AG04450 (cell line): ENCODE data around the gene TUBA1B. TPM values are rescaled to one million over a fixed set of nuclear protein-coding genes. Genes with fewer than 3 reads are reported as not detected.

Experiments used
- CTCF ChIA-PET: fragments of 300-600, 350-600 bp; formaldehyde crosslinking; extraction: SDS; loops from one replicate; lab custom pipeline; 2022; ENCODE audit warnings: antibody characterized with exemption, inconsistent platforms; lab: Charles Lee
- POLR2A ChIA-PET: fragments of 350-600 bp; formaldehyde crosslinking; extraction: SDS; loops from one replicate; lab custom pipeline; 2021; ENCODE audit warnings: antibody characterized with exemption, inconsistent platforms; lab: Yijun Ruan, JAX
- DNase-seq: peaks from one replicate; pipeline ENCODE4 v3.0.0-alpha.2; 2011; ENCODE audit warnings: low read depth, low spot score
- H3K27ac ChIP-seq: one replicate; pipeline ENCODE4 v1.5.1; 2012; ENCODE audit warnings: low read depth, low read length, control low read depth
- H3K27me3 ChIP-seq: one replicate; pipeline ENCODE4 v1.6.0; 2012; ENCODE audit warnings: low read length; ENCODE audit not compliant: control insufficient read depth, insufficient read depth
- H3K4me3 ChIP-seq: 2 replicates; pipeline ENCODE4 v1.5.1; 2011; ENCODE audit warnings: mild to moderate bottlenecking, low read depth, low read length, control low read depth
- H3K9me3 ChIP-seq: 2 replicates; pipeline ENCODE4 v1.5.1; 2012; ENCODE audit warnings: low read length; ENCODE audit not compliant: control insufficient read depth, insufficient read depth
- CTCF ChIP-seq: IDR thresholded peaks from 2 replicates; pipeline ENCODE4 v1.5.1; 2011; ENCODE audit warnings: low read depth, low read length, control low read depth, inconsistent platforms
- polyA plus RNA-seq: library from polyadenylated mRNA; depleted of rRNA; stranded (reverse); fragments of >200 nt; gene quantifications from 2 replicates; pipeline ENCODE4 v1.2.3, GENCODE V29; 2011; rRNA removed
- small RNA-seq: library from RNA; depleted of rRNA; stranded (forward); fragments of <200 nt; gene quantifications from one replicate; pipeline ENCODE3, GENCODE V24; 2012; ENCODE audit warnings: low read depth; ENCODE audit not compliant: insufficient read length

The TUBA1B gene
- polyA plus RNA-seq, 1 experiment: 2,720 TPM

- CTCF ChIA-PET: interaction anchor here (0.6 to 6.4 kb wide), 10 partner anchors 11 to 258 kb away, joined by 3 to 125 read pairs (median 4); partner anchors contain the start of gene LMBR1L
- H3K27me3 ChIP-seq: peaks cover 7% of the 10 kb centered on the region
- no peak for TF ChIP-seq CTCF
- H3K27ac ChIP-seq: no peak overlapping the region
- no peak for DNase-seq
- no peaks in the 10 kb centered on the region for H3K9me3 ChIP-seq
- POLR2A ChIA-PET: no interaction called here
- H3K4me3 ChIP-seq: no peak overlapping the region
Observed at GRCh38 chr12:49084438-49084837, 46.8 kb downstream of the TUBA1B start.

- peaks cover 2% of the 10 kb centered on the region for H3K27me3 ChIP-seq
- H3K9me3 ChIP-seq: no peaks in the 10 kb centered on the region
- H3K4me3 ChIP-seq: no peak overlapping the region
- ChIA-PET POLR2A (interaction anchor here (0.7 kb wide), 1 partner anchor 10 kb away, joined by 3 read pairs; no protein-coding TSS in a partner anchor), CTCF (interaction anchor here (1.2 to 3.0 kb wide), 2 partner anchors 8 to 13 kb away, joined by 3 to 39 read pairs; no protein-coding TSS in a partner anchor)
- H3K27ac ChIP-seq: no peak overlapping the region
- TF ChIP-seq CTCF: no peak
- no peak for DNase-seq
Observed at GRCh38 chr12:49079793-49080192, 51.4 kb downstream of the TUBA1B start.

Small RNA genes lying within 50 kb of the gene (small RNA-seq; reads per million reads assigned to genes)
- gene RF00019: not detected

Other genes with a start within 250 kb of the TUBA1B start
- gene FKBP11, start 205.9 kb downstream of the TUBA1B start, polyA plus RNA-seq: 85.9 and 99.2 TPM in 2 replicates
- gene ARF3, start 173.9 kb downstream of the TUBA1B start, polyA plus RNA-seq: 260 TPM in 2 replicates
- 0.24 and 0.26 TPM in 2 replicates for gene WNT10B, start 159.7 kb downstream of the TUBA1B start, polyA plus RNA-seq
- not detected in 2 replicates for gene WNT1, start 153.1 kb downstream of the TUBA1B start, polyA plus RNA-seq
- 0.02 and 0.04 TPM in 2 replicates for gene DDN, start 132.0 kb downstream of the TUBA1B start, polyA plus RNA-seq
- gene PRKAG1, start 112.6 kb downstream of the TUBA1B start, polyA plus RNA-seq: 112 and 130 TPM in 2 replicates
- 8.9 and 11.2 TPM in 2 replicates for gene KMT2D, start 70.6 kb downstream of the TUBA1B start, polyA plus RNA-seq
- gene RHEBL1, start 61.4 kb downstream of the TUBA1B start, polyA plus RNA-seq: 0.31 and 0.51 TPM in 2 replicates
- not detected in 2 replicates for gene DHH, start 36.6 kb downstream of the TUBA1B start, polyA plus RNA-seq
- 34.1 and 37.3 TPM in 2 replicates for gene LMBR1L, start 20.5 kb downstream of the TUBA1B start, polyA plus RNA-seq
- gene TUBA1A, start 57.7 kb upstream of the TUBA1B start, polyA plus RNA-seq: 1,918 and 2,457 TPM in 2 replicates
- gene TUBA1C, start 133.7 kb upstream of the TUBA1B start, polyA plus RNA-seq: 947 and 1,207 TPM in 2 replicates
- gene PRPH, start 163.8 kb upstream of the TUBA1B start, polyA plus RNA-seq: not detected in 2 replicates
- 7.6 and 10.3 TPM in 2 replicates for gene TROAP, start 191.9 kb upstream of the TUBA1B start, polyA plus RNA-seq
- 0.06 TPM in 1 of 2 replicates, not detected in the other for gene C1QL4, start 205.8 kb upstream of the TUBA1B start, polyA plus RNA-seq
- gene DNAJC22, start 215.5 kb upstream of the TUBA1B start, polyA plus RNA-seq: 11.3 and 12.2 TPM in 2 replicates
- 78.2 and 100 TPM in 2 replicates for gene SPATS2, start 236.1 kb upstream of the TUBA1B start, polyA plus RNA-seq